NCI-H2029 (cell line): ENCODE measurements around the gene REXO5.
"Not testable (repeated sequence)": the region's sequence is repeated elsewhere in the genome, so short reads cannot be mapped to it uniquely, and the experiment has no call there.

Experiments
- DNase-seq: peaks from one replicate; lab custom pipeline; 2025; lab: John Stamatoyannopoulos, UW

Gene REXO5

GRCh38 chr16:20850981-20851380, 44.7 kb downstream of the REXO5 start:
- no peak for DNase-seq

- no peak for DNase-seq
Measured at GRCh38 chr16:20851601-20852000, 45.3 kb downstream of the REXO5 start.

DNA sequence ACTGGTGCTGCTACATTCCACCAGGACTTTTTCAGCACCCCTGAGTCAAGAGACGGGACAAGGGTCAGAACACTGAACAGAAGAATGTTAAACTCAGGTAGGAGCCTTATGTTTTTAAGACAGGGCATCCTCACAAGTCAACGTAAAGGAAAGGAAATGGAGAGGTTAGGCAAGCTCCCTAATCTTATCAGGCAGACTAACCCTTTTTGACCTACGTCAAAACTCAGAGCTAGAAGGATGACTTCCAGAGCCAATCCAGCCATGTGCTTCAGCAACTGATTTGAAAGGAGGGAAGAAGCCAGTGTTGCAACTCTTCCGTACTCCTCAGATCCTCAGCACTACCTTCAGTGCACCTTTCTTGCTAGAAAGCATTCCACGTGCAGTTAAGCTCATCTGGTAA, 46.8 kb downstream of the REXO5 start:
- no peak for DNase-seq

GRCh38 chr16:20853981-20854620, 47.8 kb downstream of the REXO5 start:
- no peak for DNase-seq

DNA sequence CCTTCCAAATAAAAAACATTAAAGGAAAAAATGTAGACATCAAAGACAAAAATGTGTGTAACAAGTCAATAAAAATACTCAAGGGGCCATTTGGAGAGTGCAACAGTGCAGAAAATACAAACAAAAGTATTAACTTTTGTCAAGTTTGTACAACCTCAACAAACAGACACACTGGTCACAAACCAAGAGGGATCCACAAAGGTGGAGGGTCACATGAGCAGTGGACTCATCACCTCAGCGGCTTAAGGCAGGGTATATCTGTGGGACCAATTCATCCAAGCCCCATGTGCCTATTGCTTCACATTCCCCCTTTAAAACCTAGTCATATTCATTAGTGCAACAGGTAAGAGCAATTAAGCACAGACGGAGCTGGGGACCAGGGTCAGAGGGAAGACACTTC, 48.6 kb downstream of the REXO5 start:
- no peak for DNase-seq

DNA sequence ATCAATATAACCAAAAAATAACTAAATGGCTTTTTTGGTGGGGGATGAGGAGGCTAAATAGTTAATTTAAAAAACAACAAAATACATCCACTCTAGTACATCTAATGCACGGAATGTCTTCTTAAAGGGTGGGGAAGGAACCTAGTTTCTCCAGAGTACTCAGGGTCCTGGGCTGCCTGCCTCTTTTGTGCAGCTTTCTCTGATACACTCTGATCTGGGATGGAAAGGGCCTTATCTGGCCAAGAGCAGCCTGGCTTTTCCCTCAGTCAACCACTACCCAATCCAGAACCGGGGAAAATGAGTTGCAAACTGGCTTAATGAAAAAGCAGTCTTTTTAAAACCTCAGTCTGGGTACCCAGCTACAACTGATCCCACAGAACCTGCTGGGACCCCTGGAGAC, 51.0 kb downstream of the REXO5 start:
- DNase-seq, result no peak

DNA sequence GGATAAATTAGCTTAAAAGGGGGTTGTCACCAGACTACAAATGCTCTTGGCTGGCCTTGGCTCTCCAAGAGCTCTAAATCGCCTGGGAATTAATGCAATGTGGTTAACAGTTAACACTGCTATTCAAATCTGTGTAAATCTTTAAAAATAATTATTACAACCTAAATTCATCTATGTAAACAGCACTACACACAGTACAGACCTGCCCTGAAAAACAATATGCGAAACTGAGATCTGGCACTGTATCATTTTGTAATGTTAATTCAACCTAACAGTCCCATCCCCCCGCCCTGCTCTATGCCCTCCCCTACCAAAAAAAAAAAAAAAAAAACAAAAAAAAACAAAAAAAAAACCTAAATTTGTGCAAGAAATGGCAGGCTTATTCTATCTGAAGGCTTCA, 52.9 kb downstream of the REXO5 start:
- DNase-seq, result no peak

DNA sequence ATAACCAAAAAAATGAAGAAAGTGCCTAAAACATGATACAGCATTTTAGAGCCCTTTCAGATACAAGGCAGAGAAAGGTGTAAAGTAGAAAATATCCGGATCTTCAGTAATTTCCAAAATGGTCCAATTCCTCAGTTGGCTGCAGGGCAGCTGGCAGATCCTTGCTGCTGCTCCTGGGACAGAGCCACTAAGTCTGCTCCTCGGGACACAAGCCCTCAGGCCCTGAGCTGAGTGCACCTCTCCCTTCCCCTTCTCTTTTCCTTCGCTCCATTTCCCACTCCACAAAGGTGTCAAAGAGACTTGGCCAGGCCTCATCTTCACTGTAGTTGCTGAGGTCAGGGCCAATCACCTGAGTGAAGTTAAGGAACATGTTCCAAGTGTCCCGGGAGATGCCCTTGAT, 53.4 kb downstream of the REXO5 start:
- DNase-seq, result no peak

GRCh38 chr16:20860361-20860760, 54.0 kb downstream of the REXO5 start:
- DNase-seq, result no peak

DNA sequence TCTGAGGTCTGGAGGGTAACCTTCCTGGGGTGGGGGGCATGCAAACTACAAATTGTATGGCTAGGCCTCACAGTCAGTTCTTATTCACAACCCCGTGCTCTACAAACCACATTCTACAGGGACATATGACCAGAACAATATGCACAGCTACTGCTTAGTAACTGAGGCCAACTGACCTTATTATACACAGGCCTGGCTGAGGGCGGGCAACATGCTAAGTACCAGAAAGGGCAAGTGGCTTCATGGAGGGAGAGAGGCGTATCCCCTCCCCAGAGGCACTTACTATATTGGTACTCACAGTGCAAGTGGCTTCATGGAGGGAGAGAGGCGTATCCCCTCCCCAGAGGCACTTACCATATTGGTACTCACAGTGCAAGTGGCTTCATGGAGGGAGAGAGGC, 54.7 kb downstream of the REXO5 start:
- DNase-seq, result not testable (repeated sequence)

DNA sequence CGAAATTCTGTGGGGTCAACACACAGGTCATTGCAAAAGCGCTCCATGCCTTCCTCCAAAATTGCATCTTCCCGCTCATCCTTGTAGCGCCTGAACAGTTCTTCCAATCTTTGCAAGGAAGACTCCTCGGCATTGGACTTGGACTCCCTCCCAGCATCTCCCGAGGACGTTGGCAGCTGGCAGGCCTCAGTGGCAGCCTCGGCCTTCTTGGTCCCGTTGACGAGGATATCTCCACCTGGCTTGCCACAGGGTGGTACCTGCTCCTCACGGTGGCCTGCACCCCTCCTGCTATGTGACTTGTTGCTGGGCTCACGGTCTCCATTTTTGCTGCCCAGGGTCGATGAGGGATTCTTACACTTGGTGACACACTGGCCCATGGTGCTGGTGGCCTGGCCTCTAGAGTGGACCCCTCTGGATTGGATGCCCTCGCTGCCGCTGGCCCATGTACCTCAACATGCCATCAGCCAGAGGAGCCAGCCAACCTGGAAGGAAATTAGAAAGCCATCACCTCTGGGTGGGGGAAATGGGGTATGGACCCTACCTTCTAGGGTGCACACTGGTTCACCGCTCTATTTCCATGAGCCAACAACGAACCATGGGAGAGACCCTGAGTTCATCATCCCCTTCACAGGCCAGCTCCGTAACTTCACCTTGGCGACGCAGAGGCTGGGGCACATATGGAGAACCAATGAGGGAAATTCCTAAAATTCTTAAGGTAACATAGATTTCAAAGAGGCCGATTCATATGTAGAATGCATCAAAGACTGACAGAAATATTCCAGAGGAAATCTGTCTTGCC, 56.0 kb downstream of the REXO5 start:
- DNase-seq, result no peak

DNA sequence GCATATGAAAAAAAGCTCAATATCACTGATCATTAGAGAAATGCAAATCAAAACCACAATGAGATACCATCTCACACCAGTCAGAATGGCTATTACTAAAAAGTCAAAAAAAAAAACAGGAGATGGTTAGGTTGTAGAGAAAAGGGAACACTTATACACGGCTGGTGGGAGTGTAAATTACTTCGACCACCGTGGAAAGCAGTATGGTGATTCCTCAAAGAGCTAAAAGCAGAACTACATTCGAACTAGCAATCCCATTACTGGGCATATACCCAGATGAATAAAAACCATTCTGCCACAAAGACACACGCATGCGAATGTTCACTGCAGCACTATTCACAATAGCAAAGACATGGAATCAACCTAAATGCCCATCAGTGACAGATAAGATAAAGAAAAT, 58.0 kb downstream of the REXO5 start:
- DNase-seq, result not testable (repeated sequence)

GRCh38 chr16:20865420-20866131, 59.2 kb downstream of the REXO5 start:
- no peak for DNase-seq

DNA sequence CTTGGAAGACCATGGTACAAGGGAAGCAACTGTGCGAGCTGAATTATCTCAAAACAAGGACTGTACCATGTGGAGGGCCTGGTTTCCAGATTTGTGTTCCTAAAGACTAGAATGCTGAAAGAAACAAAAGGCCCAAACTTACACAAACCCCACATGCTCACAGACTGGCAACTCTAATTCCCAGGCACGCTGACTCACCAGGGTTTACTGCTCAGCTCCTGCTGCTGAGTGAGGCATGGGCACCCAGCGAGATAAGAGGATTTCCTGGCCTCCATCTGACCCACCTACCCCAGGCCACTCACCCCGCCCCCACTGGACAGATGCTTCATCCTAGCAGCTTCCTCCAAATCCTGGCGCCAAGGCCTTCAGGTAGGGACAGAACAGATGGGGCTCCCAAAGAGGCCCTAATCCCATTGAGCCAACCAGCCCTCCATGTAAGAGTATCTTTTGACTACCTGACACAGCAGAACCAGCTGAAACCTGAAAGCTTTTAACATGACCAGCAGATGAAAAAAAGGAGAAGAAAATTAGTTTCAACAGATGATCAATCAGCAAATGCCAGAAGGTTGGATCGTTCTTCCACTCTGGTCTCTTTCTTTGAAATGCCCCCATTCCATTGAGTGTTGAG, 59.9 kb downstream of the REXO5 start:
- DNase-seq, result no peak

- DNase-seq, result no peak
Measured at GRCh38 chr16:20866801-20867200, 60.5 kb downstream of the REXO5 start.

DNA sequence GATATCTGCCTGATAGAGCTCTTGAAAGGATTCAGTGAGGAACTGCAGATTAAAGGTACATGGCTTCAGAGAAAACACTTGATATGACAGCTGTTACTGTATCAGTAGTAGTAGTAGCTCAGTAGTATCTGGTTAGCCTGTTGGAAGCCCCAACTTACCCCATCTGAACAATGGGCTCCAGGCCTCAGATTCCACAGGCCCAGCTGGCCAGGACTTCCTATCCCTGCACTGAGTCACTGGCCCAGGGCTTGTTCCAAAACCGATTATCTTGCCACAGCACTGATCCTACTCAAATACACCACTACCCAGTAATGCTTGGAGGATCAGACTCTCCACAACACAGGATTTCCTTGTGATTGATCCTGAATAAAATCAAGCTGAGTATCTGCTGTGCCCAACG, 61.3 kb downstream of the REXO5 start:
- DNase-seq, result no peak

DNA sequence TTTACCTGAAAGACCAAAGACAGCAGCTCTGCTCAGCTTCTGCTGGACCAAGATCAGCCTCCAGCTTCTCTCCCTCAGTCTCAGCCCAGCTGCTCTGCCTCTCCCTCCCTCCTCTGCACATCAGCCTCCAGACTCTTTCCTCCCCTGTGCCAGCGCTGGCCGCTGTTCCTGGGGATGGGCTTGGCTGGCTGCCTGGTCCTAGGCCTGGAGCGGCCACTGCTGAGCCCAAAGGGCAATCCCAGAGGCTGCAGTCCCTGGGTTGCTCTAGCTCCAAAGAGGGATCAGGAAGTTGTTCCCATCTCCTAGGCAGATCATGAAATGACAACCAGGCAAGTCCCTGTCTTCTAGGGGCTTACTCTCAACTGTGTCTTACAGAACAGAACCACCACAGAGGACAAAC, 62.6 kb downstream of the REXO5 start:
- DNase-seq, result peak; percentile 7

GRCh38 chr16:20870122-20870820, 63.9 kb downstream of the REXO5 start:
- no peak for DNase-seq

- DNase-seq, result no peak
Measured at GRCh38 chr16:20871258-20871657, 64.9 kb downstream of the REXO5 start.

DNA sequence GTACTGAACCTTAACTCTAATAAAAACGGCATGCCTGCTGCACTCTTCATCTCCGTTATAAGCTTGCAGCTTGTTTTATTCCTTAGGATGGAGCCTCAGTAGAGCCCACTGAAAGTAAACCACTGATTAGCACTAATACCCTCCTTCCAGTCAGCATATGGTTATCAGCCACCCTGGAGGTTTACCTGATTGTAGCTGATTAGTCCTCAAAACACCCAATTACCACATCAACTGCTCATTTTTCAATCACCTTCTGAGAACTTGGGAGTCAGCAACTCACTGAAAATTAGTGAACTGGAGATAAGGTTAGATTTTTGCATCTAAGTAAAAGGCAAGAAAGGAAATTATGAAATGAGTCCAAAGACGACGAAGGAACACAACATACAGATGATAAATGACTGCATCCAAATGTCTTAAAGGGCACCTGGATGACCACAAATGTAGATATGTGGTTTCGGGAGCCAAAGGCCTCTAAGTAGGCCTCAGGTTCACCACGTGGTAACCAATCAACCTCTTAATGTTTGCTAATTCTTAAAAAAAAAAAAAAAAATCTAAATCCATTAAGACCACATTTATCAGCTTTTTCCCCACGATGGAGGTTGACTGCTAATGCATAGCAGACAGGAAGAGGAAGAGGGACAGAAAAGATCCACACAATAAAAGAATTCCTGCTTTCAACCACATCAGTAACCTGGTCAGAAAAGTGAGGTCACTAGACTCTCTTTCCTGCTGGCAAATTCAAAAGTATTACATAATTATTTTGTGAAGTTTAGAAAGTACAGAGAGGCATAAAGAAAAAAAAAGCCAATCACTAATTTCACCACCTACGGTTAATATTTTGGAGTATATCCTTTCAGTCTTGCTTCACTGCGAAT, 65.9 kb downstream of the REXO5 start:
- DNase-seq, result no peak

DNA sequence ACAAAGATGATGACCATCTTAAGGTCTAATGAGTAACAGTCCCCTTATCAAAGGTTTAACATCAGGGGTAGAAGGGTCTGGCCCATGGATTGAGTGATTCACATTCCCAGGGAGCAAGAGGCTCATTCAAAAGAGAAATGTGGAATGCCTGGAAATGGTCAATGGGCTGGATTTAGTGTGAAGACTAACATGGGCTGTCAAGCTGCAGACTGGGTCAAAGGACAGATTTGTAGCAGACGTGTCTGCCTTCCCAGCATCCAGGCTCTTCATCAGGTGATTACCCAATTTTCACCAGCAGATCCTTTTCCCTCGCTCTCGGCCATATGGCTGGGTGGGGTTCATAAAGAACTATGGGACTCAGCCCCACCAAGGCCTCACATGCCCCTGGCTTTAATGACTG, 67.0 kb downstream of the REXO5 start:
- DNase-seq, result no peak
